Tibial nerve (tissue), 4 donors: ENCODE results near the gene AKAP9. TPM values are rescaled to one million over a fixed set of nuclear protein-coding genes. Genes with fewer than 3 reads are reported as not detected.

Experiments used
- DNase-seq, 2 donors: peaks; one replicate each; pipeline ENCODE4 v3.0.0-alpha.2; 2019; ENCODE audit warnings: low spot score in 2 of 2
- H3K27ac ChIP-seq, 4 donors: fragments of 200-600 bp; sonication (generic) in 3 of 4; one replicate each; pipeline ENCODE4 v1.5.1; 2017 to 2019; ENCODE audit warnings: mild to moderate bottlenecking in 1 of 4
- H3K27me3 ChIP-seq, 2 donors: fragments of 200-600 bp; sonication (generic) in 1 of 2; one replicate each; pipeline versions ENCODE4 v1.5.1 to v1.6.0; 2017 to 2019
- H3K36me3 ChIP-seq, 3 donors: fragments of 200-600 bp; sonication (generic); one replicate each; pipeline ENCODE4 v1.5.1; 2018 to 2019
- H3K4me1 ChIP-seq, 4 donors: fragments of 200-600 bp; sonication (generic) in 3 of 4; one replicate each; pipeline ENCODE4 v1.5.1; 2017 to 2019
- H3K4me3 ChIP-seq, 4 donors: fragments of 200-600 bp; sonication (generic) in 3 of 4; one replicate each; pipeline ENCODE4 v1.5.1; 2017 to 2019; ENCODE audit warnings: mild to moderate bottlenecking in 1 of 4, moderate library complexity in 1 of 4
- H3K9me3 ChIP-seq, 4 donors: fragments of 200-600 bp; sonication (generic) in 3 of 4; one replicate each; pipeline ENCODE4 v1.5.1; 2017 to 2019
- EP300 ChIP-seq, 2 donors: sonication (generic); formaldehyde crosslinking; IDR thresholded peaks; one replicate each; pipeline ENCODE4 v1.6.1; 2017; ENCODE audit warnings: antibody characterized with exemption in 2 of 2, mild to moderate bottlenecking in 1 of 2
- POLR2A ChIP-seq, 2 donors: fragments of 450-650 bp; IDR thresholded peaks; one replicate each; pipeline ENCODE4 v1.6.1; 2017; ENCODE audit warnings: antibody characterized with exemption in 2 of 2, mild to moderate bottlenecking in 2 of 2, moderate library complexity in 2 of 2
- WGBS, 2 donors: methylation state at CpG; one replicate each; pipeline ENCODE4 v1.1.5; 2018; 5-methylcytosine and 5-hydroxymethylcytosine counted together
- total RNA-seq, 4 donors: library from RNA; depleted of rRNA; stranded (reverse); fragments of >200 nt; gene quantifications; one replicate each; pipeline ENCODE4 v1.1.0, GENCODE V29; 2016
- TF ChIP-seq, protein P1 (sequence below), 5 experiments: fragments of 200-600 bp in 3 of 5; fragments of 450-650 bp in 2 of 5; sonication (generic) in 3 of 5; IDR thresholded peaks; one replicate each; pipeline ENCODE4 v1.5.1; 2016 to 2019; ENCODE audit warnings: antibody characterized with exemption in 5 of 5, mild to moderate bottlenecking in 3 of 5, moderate library complexity in 2 of 5

AKAP9 gene
- total RNA-seq, 4 donors from 2014 or later = 62.8 to 77.8 (median 73.0) TPM

GRCh38 chr7:91913612-91914011, 27.1 kb upstream of the AKAP9 start:
- Histone ChIP-seq H3K27me3 (no peaks in the 10 kb centered on the region), H3K27ac (peak overlapping the region in 1 of 4 donors; percentile 61), H3K36me3 (no peaks in the 10 kb centered on the region), H3K9me3 (no peaks in the 10 kb centered on the region), H3K4me1 (peaks cover 0 to 8% (median 3%) of the 10 kb centered on the region in 4 donors), H3K4me3 (no peak overlapping the region)
- no peak for TF ChIP-seq EP300 (IDR thresholded peaks at IDR 0.05)
- TF ChIP-seq POLR2A (IDR thresholded peaks at IDR 0.05) = no peak
- TF ChIP-seq, protein P1, sequence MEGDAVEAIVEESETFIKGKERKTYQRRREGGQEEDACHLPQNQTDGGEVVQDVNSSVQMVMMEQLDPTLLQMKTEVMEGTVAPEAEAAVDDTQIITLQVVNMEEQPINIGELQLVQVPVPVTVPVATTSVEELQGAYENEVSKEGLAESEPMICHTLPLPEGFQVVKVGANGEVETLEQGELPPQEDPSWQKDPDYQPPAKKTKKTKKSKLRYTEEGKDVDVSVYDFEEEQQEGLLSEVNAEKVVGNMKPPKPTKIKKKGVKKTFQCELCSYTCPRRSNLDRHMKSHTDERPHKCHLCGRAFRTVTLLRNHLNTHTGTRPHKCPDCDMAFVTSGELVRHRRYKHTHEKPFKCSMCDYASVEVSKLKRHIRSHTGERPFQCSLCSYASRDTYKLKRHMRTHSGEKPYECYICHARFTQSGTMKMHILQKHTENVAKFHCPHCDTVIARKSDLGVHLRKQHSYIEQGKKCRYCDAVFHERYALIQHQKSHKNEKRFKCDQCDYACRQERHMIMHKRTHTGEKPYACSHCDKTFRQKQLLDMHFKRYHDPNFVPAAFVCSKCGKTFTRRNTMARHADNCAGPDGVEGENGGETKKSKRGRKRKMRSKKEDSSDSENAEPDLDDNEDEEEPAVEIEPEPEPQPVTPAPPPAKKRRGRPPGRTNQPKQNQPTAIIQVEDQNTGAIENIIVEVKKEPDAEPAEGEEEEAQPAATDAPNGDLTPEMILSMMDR (IDR thresholded peaks at IDR 0.05) = no peak
- DNase-seq = no peak
- WGBS, 2 donors = 76 to 84% methylated on average over 2 of the region's 2 CpGs

DNA sequence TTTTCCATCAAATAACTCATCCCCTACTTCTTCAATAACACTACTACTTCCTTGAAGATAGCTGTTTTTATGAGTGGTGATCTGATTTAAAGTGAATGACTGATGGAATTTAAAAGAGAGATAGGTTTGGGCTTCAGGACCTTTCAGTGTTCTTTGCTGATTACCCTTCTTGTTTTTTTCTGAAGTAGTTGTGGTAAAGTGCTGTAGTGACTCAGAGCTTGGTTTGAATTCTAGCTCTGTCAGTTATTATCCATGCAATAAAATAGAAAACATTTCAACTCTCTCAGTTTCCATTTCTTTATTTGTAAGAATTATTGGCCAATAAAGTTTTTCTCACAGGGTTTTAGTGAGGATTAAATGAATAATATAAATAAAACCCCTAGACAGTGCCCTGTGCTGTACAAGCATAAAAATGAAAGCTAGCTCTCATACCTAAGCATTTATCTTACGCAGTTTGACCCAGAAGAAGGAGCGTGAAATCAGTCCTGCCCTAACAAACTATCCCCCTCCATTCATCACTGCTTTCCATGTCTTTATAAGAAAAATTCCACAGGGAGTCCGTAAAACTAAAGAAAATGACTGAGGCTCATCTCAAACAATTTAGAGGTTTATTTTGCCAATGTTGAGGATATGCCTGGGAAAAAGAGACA, 25.1 kb upstream of the AKAP9 start:
- WGBS, 2 donors = 79 to 91% methylated on average over 3 of the region's 3 CpGs
- DNase-seq = no peak

DNA sequence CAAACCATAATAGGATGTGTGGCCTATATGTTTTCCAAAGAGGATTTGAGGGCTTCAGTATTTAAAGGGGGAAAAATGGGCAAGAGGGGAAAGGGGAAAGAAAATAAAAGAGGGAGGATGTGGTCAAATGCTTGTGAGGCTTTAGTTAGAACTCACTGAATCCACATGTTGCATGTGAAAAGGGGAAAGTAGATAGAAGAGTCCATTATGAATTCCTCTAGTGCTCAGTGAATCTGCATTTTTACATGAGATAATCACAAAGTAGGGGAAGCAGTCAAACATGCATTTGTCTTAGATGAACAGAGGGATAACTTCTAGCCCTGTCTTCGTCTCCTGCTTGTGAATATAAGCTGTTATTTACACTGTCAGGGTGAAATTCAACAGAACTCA, 24.6 kb upstream of the AKAP9 start:
- Histone ChIP-seq H3K4me3 (no peak overlapping the region), H3K27ac (no peak overlapping the region), H3K27me3 (no peaks in the 10 kb centered on the region), H3K36me3 (no peaks in the 10 kb centered on the region), H3K9me3 (no peaks in the 10 kb centered on the region), H3K4me1 (peaks cover 0 to 8% (median 3%) of the 10 kb centered on the region in 4 donors)
- TF ChIP-seq, protein P1 (IDR thresholded peaks at IDR 0.05) = no peak
- no peak for TF ChIP-seq POLR2A (IDR thresholded peaks at IDR 0.05)
- TF ChIP-seq EP300 (IDR thresholded peaks at IDR 0.05) = no peak
- DNase-seq = no peak
- WGBS, 2 donors = 57 to 74% methylated on average over 1 of the region's 1 CpG

More for the DNA sequence above, 25.1 kb upstream of the AKAP9 start:
- Histone ChIP-seq H3K4me3 (no peak overlapping the region), H3K36me3 (no peaks in the 10 kb centered on the region), H3K27me3 (no peaks in the 10 kb centered on the region), H3K4me1 (peaks cover 0 to 8% (median 3%) of the 10 kb centered on the region in 4 donors), H3K9me3 (no peaks in the 10 kb centered on the region), H3K27ac (peak overlapping the region in 1 of 4 donors; percentile 1)
- no peak for TF ChIP-seq EP300 (IDR thresholded peaks at IDR 0.05)
- TF ChIP-seq POLR2A (IDR thresholded peaks at IDR 0.05) = no peak
- TF ChIP-seq, protein P1 (IDR thresholded peaks at IDR 0.05) = no peak

DNA sequence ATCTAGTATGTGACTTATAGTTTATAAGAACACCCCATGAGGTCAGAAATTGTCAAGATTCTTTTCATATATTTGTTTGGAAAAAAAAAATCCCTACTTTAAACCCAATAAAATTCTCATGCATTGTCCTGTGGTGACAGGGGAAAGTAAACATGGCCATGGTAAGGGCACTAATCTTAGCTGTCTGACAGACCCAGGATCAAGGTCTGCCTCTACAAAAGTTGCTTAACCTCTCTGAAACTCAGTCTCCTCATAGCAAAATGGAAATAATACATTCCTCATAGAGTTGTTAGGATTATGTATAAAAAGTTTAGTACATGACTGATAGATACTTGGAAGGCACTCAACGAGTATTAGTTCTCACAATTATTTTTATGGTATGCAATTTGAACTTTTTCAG, 22.3 kb upstream of the AKAP9 start:
- Histone ChIP-seq H3K4me3 (no peak overlapping the region), H3K9me3 (no peaks in the 10 kb centered on the region), H3K4me1 (no peaks in the 10 kb centered on the region), H3K27me3 (no peaks in the 10 kb centered on the region), H3K36me3 (no peaks in the 10 kb centered on the region), H3K27ac (no peak overlapping the region)
- TF ChIP-seq POLR2A (IDR thresholded peaks at IDR 0.05) (no peak), EP300 (IDR thresholded peaks at IDR 0.05) (no peak)
- WGBS, 2 donors = 74 to 76% methylated on average over 1 of the region's 1 CpG
- no peak for DNase-seq

- 37 to 44% methylated on average over 4 of the region's 4 CpGs for WGBS, 2 donors
- H3K27me3 ChIP-seq = no peaks in the 10 kb centered on the region
- no peaks in the 10 kb centered on the region for H3K36me3 ChIP-seq
- TF ChIP-seq, protein P1 (IDR thresholded peaks at IDR 0.05) = no peak
- no peak for TF ChIP-seq EP300 (IDR thresholded peaks at IDR 0.05)
- no peak for TF ChIP-seq POLR2A (IDR thresholded peaks at IDR 0.05)
- no peak overlapping the region for H3K27ac ChIP-seq
- no peak overlapping the region for H3K4me3 ChIP-seq
- H3K9me3 ChIP-seq = no peaks in the 10 kb centered on the region
- no peak for DNase-seq
- no peaks in the 10 kb centered on the region for H3K4me1 ChIP-seq
Measured at GRCh38 chr7:91922857-91923256, 17.8 kb upstream of the AKAP9 start.
